GOT3 (cell line): Measurements from ENCODE around the gene EGR1.
"Not testable (repeated sequence)": the region's sequence is repeated elsewhere in the genome, so short reads cannot be mapped to it uniquely, and the experiment has no call there.

Experiments
- DNase-seq: peaks from one replicate; lab custom pipeline; 2025; ENCODE audit warnings: mixed read lengths; lab: John Stamatoyannopoulos, UW

EGR1 gene

GRCh38 chr5:138469540-138470321 is 4.5 kb downstream of the EGR1 start:
- DNase-seq, result peak; percentile 81

DNA sequence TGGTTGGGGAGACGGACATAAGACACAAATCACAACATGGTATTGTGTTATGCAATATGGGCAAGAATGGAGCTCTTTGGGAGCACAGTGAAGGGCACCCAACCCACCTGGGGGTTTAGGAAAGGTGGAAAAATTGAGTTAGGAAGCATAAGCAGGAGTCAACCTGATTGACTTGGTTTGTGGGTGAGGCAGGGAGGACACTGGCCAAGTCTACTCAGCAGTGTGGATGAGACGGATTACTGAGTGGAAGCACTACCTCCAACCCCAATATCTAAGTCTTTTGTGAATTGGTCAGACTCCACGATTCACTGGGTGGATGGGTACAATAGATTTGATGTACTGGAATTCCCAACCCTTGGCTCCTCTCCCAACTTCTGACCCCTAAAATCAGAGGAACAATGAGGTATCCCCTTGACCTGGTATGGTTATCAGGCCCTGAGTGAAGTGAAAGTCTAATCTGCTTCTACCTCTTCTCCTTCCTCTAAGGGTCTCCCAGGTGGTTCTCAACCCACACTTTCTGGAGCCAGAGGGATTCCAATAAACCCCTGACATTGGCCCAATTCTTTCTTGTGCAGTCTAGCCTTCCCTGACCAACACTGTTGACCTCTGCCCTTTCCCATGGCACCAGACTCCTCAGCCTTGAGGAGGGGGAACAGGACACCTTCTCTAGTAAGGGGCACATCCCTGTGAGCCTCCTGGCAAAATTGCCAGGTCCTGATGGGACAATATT is 5.2 kb downstream of the EGR1 start:
- peak; percentile 63 for DNase-seq

DNA sequence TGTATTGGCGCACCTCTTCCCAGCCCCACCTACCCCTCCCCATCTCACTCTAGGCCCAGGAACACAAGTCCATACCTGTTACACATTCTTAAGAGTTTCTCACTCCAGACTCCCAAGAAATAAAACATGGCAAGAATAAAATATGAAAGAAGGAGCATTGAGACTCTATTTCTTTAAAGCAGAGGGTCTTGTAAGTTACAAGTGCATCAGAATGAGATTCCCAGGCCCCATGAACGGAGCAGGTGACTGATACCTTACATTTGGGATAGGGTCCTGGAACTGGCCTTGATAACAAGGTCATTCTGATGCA is 5.7 kb downstream of the EGR1 start:
- DNase-seq, result no peak

GRCh38 chr5:138472353-138472752 is 7.1 kb downstream of the EGR1 start:
- DNase-seq, result no peak

DNA sequence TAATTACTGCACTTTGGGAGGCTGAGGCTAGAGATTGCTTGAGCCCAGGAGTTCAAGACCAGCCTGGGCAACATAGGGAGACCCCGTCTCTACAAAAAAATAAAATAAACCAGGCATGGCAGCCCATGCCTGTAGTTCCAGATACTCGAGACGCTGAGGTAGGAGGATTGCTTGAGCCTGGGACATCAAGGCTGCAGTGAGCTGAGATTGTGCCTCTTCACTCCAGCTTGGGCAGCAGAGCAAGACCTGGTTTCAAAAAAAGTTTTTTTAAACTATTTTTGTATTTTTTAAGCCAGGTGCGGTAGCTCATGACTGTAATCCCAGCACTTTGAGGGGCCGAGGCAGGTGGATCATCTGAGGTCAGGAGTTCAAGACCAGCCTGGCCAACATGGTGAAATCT is 7.9 kb downstream of the EGR1 start:
- not testable (repeated sequence) for DNase-seq

DNA sequence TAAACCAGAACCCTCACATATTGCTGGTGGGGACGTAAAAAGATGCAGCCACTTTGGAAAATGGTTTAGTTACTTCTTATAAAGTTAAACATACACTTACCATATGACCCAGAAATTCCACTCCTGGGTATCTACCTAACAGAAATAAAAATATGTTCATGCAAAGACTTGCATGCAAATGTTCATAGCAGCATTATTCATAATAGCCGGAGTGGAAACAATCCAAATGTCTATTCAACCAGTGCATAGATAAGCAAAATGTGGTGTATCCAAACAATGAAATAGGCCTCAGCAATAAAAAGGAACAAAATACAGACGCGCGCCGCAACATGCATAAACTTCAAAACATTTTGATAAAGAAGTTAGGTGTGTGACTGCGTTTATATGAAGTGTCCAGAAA is 11.6 kb downstream of the EGR1 start:
- no peak for DNase-seq

DNA sequence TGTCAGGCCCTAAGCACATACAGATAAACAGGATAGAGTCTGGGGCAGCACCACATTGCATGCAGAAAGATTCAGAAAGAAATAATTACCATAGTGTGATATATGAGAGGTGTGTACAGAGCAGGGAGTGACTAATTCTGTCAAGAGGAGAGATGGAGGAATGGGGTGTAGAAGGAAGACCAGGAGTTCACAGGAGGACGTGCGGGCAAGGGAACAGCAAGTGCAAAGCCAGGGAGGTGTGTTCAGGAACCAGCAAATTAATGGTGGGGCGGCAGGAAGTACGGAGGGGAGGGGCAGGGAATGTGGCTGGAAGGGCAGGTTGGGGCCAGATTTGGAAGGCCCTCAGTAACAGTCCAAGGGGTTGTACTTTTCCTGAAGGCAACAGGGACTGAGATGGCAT is 17.4 kb downstream of the EGR1 start:
- no peak for DNase-seq

DNA sequence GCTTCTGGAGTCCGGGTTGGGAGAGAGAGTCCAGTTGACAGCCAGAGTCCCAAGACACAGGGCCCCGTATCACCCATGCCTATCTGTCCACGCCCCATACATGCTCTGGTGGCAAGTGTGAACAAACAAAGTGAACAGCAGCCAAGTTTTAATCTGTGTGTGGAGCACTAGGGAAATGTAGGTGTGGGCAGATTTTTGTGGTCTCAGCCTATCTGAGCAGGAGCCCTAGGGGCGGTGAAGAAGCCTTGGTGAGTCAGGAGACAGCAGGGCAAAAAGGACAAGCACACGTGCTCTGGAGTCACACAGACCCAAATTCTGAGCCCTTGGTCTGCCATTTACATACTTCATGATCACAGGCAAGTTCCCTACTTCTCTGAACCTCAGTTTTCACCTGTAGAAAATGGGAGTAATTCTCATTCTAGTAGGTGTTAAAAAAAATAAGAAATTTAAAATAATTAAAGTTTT is 23.2 kb downstream of the EGR1 start:
- no peak for DNase-seq

GRCh38 chr5:138489683-138490061 is 24.4 kb downstream of the EGR1 start:
- DNase-seq, result no peak

- DNase-seq, result no peak
Observed at GRCh38 chr5:138490648-138491283, 25.5 kb downstream of the EGR1 start.

DNA sequence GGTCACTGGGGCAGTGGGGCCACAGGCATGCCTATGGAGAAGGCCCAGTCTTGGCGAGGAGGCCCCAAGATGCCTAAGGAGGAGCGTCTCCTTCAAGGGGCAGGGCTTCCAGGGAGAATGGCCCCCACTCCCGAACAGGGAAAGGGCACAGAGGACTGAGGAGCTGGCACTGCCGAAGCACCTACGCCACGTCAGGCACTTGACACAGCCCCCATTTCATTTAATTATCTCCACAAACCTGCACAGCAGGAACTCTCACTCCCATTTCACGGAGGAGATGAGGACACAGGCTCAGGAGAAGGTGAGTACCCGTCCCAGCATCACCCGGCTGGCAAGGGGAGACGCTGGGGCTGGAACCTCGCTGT is 26.0 kb downstream of the EGR1 start:
- no peak for DNase-seq

- peak; percentile 78 for DNase-seq
Observed at GRCh38 chr5:138491669-138492559, 26.6 kb downstream of the EGR1 start.

- DNase-seq, result no peak
Observed at GRCh38 chr5:138492560-138493045, 27.3 kb downstream of the EGR1 start.

- no peak for DNase-seq
Observed at GRCh38 chr5:138495351-138495750, 30.1 kb downstream of the EGR1 start.

DNA sequence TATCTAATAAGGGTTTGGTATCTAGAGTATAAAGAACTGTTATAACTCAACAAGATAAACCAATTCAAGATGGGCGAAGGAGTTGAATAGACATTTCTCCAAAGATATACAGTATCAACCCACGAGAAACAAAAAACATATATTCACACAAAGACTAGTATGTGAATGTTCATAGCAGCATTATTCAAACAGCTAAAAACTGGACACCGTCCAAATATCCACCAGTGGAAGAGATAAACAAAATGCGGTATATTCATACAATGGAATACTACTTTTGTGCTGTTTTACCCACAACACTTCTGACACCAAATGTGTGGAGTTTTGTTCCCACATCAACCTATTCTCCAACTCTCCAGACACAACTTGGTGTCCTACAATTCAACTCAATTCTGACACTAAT is 33.1 kb downstream of the EGR1 start:
- no peak for DNase-seq

DNA sequence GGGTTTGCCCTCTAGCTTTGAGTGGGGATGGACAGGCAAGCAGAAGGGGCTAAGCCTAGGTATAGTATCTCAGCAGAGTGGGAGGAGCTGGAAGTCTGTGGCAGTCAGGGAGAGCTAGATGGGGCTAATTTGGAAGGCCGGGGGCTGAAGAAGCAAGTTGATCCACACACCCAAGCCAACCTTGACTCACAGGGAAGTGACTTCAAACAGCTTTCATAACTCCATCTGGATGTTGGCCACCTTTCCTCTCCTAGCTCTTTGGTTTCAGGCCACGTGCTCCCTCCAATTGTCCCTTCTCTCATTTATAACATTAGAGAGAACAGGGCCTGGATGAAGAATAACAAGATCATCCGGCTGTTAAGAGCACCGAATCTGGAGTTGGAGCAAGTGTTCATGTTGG is 36.8 kb downstream of the EGR1 start:
- no peak for DNase-seq

- DNase-seq, result no peak
Observed at GRCh38 chr5:138502521-138502920, 37.2 kb downstream of the EGR1 start.

DNA sequence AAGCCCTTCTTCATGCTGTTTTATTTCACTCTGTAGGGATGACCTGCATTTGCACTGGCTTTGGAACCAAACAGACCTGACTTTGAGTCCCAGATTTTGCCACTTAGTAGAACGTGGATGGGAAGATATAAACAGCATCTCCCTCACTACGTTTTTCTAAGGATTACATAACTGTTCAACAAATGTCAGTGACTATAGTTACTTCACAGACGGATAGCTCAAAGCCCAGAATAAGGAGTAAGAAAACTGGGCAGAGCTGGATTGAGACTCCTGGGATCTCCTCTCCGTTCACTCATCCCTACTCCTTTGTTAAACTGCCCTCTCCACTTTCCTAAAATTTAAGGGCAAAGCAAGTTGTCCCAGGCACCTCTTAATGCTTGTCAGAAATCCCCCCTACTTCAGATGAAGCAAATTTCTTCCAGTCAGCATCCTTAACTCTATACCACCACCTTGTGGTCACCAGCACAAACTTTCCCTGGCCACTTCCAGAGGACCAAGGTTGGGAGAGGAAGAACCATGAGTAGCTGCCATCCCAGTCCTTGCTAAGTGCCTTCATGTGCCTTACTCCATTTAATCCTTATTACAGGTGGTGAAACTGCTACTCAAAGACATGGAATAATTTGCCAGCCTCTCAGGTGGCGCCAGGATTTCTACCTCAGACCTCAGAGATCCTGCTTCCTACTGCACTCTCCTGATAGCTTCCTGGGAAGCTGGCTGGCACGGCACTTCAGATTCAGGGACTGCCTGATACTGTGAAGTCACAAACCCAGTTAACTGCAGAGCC is 38.4 kb downstream of the EGR1 start:
- no peak for DNase-seq

GRCh38 chr5:138504799-138505198 is 39.5 kb downstream of the EGR1 start:
- DNase-seq, result no peak

DNA sequence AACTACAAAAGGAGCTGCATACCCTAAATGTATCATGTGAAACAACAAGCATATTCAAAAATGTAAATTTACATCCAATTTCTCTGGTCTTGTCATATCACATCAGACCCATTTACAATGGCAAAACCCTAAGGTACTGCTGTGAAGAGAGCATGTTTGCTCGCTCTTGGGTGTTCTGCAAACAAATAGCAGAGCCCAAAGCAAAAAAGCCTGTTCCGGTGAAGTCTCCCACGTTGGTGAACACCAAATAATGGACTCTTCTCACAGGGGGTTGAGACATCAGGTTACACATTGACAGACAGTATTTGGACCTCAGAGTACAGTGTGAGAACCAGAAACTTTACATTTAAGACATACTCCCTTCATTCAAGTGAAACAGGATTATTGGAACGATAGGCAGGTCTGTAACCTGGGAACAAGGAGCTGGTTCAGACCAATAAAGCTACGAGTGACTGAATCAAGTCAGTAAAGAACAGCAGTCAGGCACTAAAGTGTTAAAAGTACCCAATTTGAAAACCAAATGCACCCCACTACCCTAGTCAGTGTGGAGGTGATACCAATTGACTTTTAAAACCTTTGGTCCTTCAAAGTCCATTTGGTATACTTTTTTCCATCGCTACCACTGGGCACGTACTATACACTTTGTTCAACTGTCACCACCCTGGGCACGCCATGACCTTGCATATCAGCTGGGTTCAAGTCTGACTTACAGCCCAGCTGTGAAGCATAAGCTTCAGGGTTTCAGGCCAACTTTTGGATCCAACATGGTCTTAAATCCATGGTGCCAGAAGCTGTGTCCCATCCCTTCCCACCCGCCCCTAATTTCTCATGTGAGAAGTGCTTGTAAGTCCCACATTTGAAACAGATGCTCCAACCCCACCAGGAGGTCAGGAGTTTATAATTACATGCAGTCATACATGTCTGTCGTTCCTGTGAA is 41.4 kb downstream of the EGR1 start:
- no peak for DNase-seq
